ENCODE results near the gene CEP68. TPM values are rescaled to one million over a fixed set of nuclear protein-coding genes. Genes with fewer than 3 reads are reported as not detected.

The CEP68 gene
- total RNA-seq, 4 donors from 2014 or later = 11.6 to 32.2 (median 15.9) TPM

GRCh38 chr2:65113229-65113628 lies 57.0 kb downstream of the CEP68 start:
- no peak for DNase-seq
- no peak overlapping the region for H3K4me3 ChIP-seq
- intact Hi-C loops (cut with DNase I; ENCODE audit: low total_unique reads) = no loop called here
- H3K27me3 ChIP-seq = no peaks in the 10 kb centered on the region
- peaks cover 12 to 77% (median 39%) of the 10 kb centered on the region in 4 donors for H3K4me1 ChIP-seq
- H3K36me3 ChIP-seq = no peaks in the 10 kb centered on the region
- WGBS, 2 donors (ENCODE audit: low coverage in 1 of 2) = 91 to 98% methylated on average over 4 of the region's 4 CpGs
- TF ChIP-seq EP300 (IDR thresholded peaks at IDR 0.05; ENCODE audit: low read depth) = no peak
- TF ChIP-seq POLR2A (IDR thresholded peaks at IDR 0.05) = no peak
- no peak for TF ChIP-seq CTCF (IDR thresholded peaks at IDR 0.05)
- no peak for TF ChIP-seq POLR2AphosphoS5 (IDR thresholded peaks at IDR 0.05)
- H3K27ac ChIP-seq = peak overlapping the region in 3 of 4 donors; percentile 25 to 54 (median 53)
- in situ Hi-C loops (cut with MboI; ENCODE audit: low pct_ligation_motif_present in 1 of 4, low pct_unique_long_range_greater_than_20kb in 1 of 4, low sequenced_read_pairs in 3 of 4) = no loop called here
- H3K9me3 ChIP-seq = no peaks in the 10 kb centered on the region

GRCh38 chr2:65113816-65114215 lies 57.6 kb downstream of the CEP68 start:
- H3K27ac ChIP-seq = peak overlapping the region; percentile 18 to 54 (median 39)

GRCh38 chr2:65114921-65115320 lies 58.7 kb downstream of the CEP68 start:
- H3K4me1 ChIP-seq = peaks cover 17 to 82% (median 47%) of the 10 kb centered on the region in 4 donors
- H3K9me3 ChIP-seq = no peaks in the 10 kb centered on the region
- no peak for DNase-seq
- TF ChIP-seq EP300 (IDR thresholded peaks at IDR 0.05; ENCODE audit: low read depth) (no peak), POLR2A (IDR thresholded peaks at IDR 0.05) (no peak), POLR2AphosphoS5 (IDR thresholded peaks at IDR 0.05) (no peak), CTCF (IDR thresholded peaks at IDR 0.05) (no peak)
- no peak overlapping the region for H3K4me3 ChIP-seq
- H3K27ac ChIP-seq = no peak overlapping the region
- intact Hi-C loops (cut with DNase I; ENCODE audit: low total_unique reads) (no loop called here), in situ Hi-C loops (cut with MboI; ENCODE audit: low pct_ligation_motif_present in 1 of 4, low pct_unique_long_range_greater_than_20kb in 1 of 4, low sequenced_read_pairs in 3 of 4) (no loop called here)
- no peaks in the 10 kb centered on the region for H3K36me3 ChIP-seq
- no peaks in the 10 kb centered on the region for H3K27me3 ChIP-seq

More at GRCh38 chr2:65113816-65114215, 57.6 kb downstream of the CEP68 start:
- peaks cover 16 to 80% (median 42%) of the 10 kb centered on the region in 4 donors for H3K4me1 ChIP-seq
- H3K4me3 ChIP-seq = no peak overlapping the region
- DNase-seq = no peak
- in situ Hi-C loops (cut with MboI; ENCODE audit: low pct_ligation_motif_present in 1 of 4, low pct_unique_long_range_greater_than_20kb in 1 of 4, low sequenced_read_pairs in 3 of 4) = no loop called here
- no peaks in the 10 kb centered on the region for H3K27me3 ChIP-seq
- WGBS, 2 donors (ENCODE audit: low coverage in 1 of 2) = 18 to 53% methylated on average over 2 of the region's 2 CpGs
- no peak for TF ChIP-seq POLR2A (IDR thresholded peaks at IDR 0.05)
- peak in 1 of 3 donors; percentile 46 for TF ChIP-seq POLR2AphosphoS5 (IDR thresholded peaks at IDR 0.05)
- no peaks in the 10 kb centered on the region for H3K9me3 ChIP-seq
- H3K36me3 ChIP-seq = no peaks in the 10 kb centered on the region
- intact Hi-C loops (cut with DNase I; ENCODE audit: low total_unique reads) = no loop called here

GRCh38 chr2:65116645-65117044 lies 60.4 kb downstream of the CEP68 start:
- intact Hi-C loops (cut with DNase I; ENCODE audit: low total_unique reads) = no loop called here
- Histone ChIP-seq H3K27ac (no peak overlapping the region), H3K4me1 (peaks cover 17 to 91% (median 50%) of the 10 kb centered on the region in 4 donors), H3K36me3 (no peaks in the 10 kb centered on the region), H3K27me3 (no peaks in the 10 kb centered on the region), H3K9me3 (no peaks in the 10 kb centered on the region), H3K4me3 (no peak overlapping the region)
- no peak for TF ChIP-seq POLR2A (IDR thresholded peaks at IDR 0.05)
- no peak for TF ChIP-seq POLR2AphosphoS5 (IDR thresholded peaks at IDR 0.05)
- no peak for TF ChIP-seq CTCF (IDR thresholded peaks at IDR 0.05)
- TF ChIP-seq EP300 (IDR thresholded peaks at IDR 0.05; ENCODE audit: low read depth) = no peak
- no peak for DNase-seq
- in situ Hi-C loops (cut with MboI; ENCODE audit: low pct_ligation_motif_present in 1 of 4, low pct_unique_long_range_greater_than_20kb in 1 of 4, low sequenced_read_pairs in 3 of 4) = no loop called here

All from transverse colon (tissue), 4 donors.